B cell (primary cell): ENCODE results near the gene LRCH3. TPM values are rescaled to one million over a fixed set of nuclear protein-coding genes. Genes with fewer than 3 reads are reported as not detected.

Source experiments
- ATAC-seq: fragments of 200-7000 bp; cut with Tn5 transposase; one replicate; pipeline ENCODE4 v1.10.0; 2021; ENCODE audit warnings: low read depth, mild to moderate bottlenecking, moderate number of reproducible peaks, moderate library complexity
- CTCF ChIA-PET: fragments of 350-600 bp; sonication (Branson Sonifier 250); formaldehyde crosslinking; loops from one replicate; lab custom pipeline; 2021; ENCODE audit warnings: antibody characterized with exemption, inconsistent platforms; lab: Charles Lee
- POLR2A ChIA-PET: fragments of 350-600 bp; sonication (Branson Sonifier 250); formaldehyde crosslinking; loops from one replicate; lab custom pipeline; 2021; ENCODE audit warnings: antibody characterized with exemption; lab: Charles Lee
- DNase-seq: peaks from one replicate; pipeline ENCODE4 v3.0.0; 2013
- H2AFZ ChIP-seq: 2 replicates; pipeline ENCODE4 v1.6.1; 2012; ENCODE audit warnings: mild to moderate bottlenecking, low read depth, low read length; ENCODE audit not compliant: insufficient read depth, poor library complexity, severe bottlenecking
- H3K27ac ChIP-seq, 2 donors: 1 replicate in 1 of 2; 2 replicates in 1 of 2; pipeline ENCODE4 v1.5.1; 2012 to 2013; ENCODE audit warnings: low read length in 2 of 2, mild to moderate bottlenecking in 2 of 2, moderate library complexity in 1 of 2
- H3K27me3 ChIP-seq, 4 experiments: fragments of 200-600 bp in 1 of 4; sonication (generic) in 1 of 4; replicated peaks in 1 of 4; 1 replicate in 2 of 4; 2 replicates in 2 of 4; pipeline versions ENCODE4 v1.6.1 to v1.7.0; 2013 to 2016; ENCODE audit warnings: low read length in 3 of 4, mild to moderate bottlenecking in 2 of 4, mixed read lengths in 1 of 4, moderate library complexity in 1 of 4; ENCODE audit not compliant: insufficient read depth in 4 of 4, control insufficient read depth in 3 of 4; ENCODE audit errors: control extremely low read depth in 1 of 4
- H3K36me3 ChIP-seq, 2 experiments: replicated peaks in 1 of 2; 1 replicate in 1 of 2; 2 replicates in 1 of 2; pipeline versions ENCODE4 v1.6.1 to v1.7.1; 2013; ENCODE audit warnings: low read length in 1 of 2; ENCODE audit not compliant: insufficient read depth in 2 of 2, control insufficient read depth in 1 of 2; ENCODE audit errors: control extremely low read depth in 1 of 2, extremely low read depth in 1 of 2
- H3K4me1 ChIP-seq, 2 donors: fragments of 200-600 bp in 1 of 2; sonication (generic) in 1 of 2; 1 replicate in 1 of 2; 2 replicates in 1 of 2; pipeline versions ENCODE4 v1.5.1 to v1.6.1; 2013 to 2017; ENCODE audit warnings: low read length in 2 of 2; ENCODE audit not compliant: control insufficient read depth in 2 of 2, insufficient read depth in 2 of 2
- H3K4me2 ChIP-seq: replicated peaks from 2 replicates; pipeline ENCODE3; 2012; ENCODE audit warnings: mild to moderate bottlenecking, low read depth, low read length; ENCODE audit not compliant: poor library complexity, severe bottlenecking
- H3K4me3 ChIP-seq, 5 experiments: fragments of 200-600 bp in 1 of 5; sonication (generic) in 1 of 5; 1 replicate in 3 of 5; 2 replicates in 2 of 5; pipeline versions ENCODE4 v1.5.1 to v1.7.0; 2011 to 2016; ENCODE audit warnings: low read length in 4 of 5, mild to moderate bottlenecking in 4 of 5, low read depth in 2 of 5, control low read depth in 1 of 5, moderate library complexity in 1 of 5; ENCODE audit not compliant: insufficient read depth in 1 of 5; ENCODE audit errors: control extremely low read depth in 1 of 5, extremely low read depth in 1 of 5
- H3K79me2 ChIP-seq: fragments of 200-600 bp; sonication (generic); one replicate; pipeline ENCODE4 v1.6.0; 2016; ENCODE audit warnings: low read length; ENCODE audit not compliant: control insufficient read depth, insufficient read depth
- H3K9ac ChIP-seq: fragments of 200-600 bp; sonication (generic); 2 replicates; pipeline ENCODE4 v1.6.1; 2017; ENCODE audit warnings: mild to moderate bottlenecking, low read length, moderate library complexity
- H3K9me3 ChIP-seq, 3 donors: one replicate each; pipeline versions ENCODE4 v1.6.1 to v1.7.1; 2013; ENCODE audit warnings: low read length in 2 of 3; ENCODE audit not compliant: control insufficient read depth in 2 of 3, insufficient read depth in 1 of 3; ENCODE audit errors: control extremely low read depth in 1 of 3
- H4K20me1 ChIP-seq: 2 replicates; pipeline ENCODE4 v1.6.0; 2012; ENCODE audit warnings: mild to moderate bottlenecking, low read length; ENCODE audit not compliant: insufficient read depth, control insufficient read depth, poor library complexity, severe bottlenecking
- H3K27ac Mint-ChIP-seq: one replicate; pipeline ENCODE4 v1.8.0; 2021; ENCODE audit warnings: mixed read lengths
- H3K27me3 Mint-ChIP-seq: one replicate; pipeline ENCODE4 v1.8.0; 2021; ENCODE audit warnings: mixed read lengths
- H3K4me1 Mint-ChIP-seq: one replicate; pipeline ENCODE4 v1.8.0; 2021; ENCODE audit warnings: mixed read lengths
- H3K4me3 Mint-ChIP-seq: one replicate; pipeline ENCODE4 v1.8.0; 2021; ENCODE audit warnings: mixed read lengths
- H3K9me3 Mint-ChIP-seq: one replicate; pipeline ENCODE4 v1.8.0; 2022; ENCODE audit warnings: mixed read lengths; ENCODE audit not compliant: insufficient read depth
- CTCF ChIP-seq: fragments of 200-600 bp; IDR thresholded peaks from one replicate; pipeline ENCODE4 v1.8.0; 2022; ENCODE audit warnings: antibody characterized with exemption, mild to moderate bottlenecking
- EZH2 ChIP-seq: IDR thresholded peaks from 2 replicates; pipeline ENCODE4 v1.6.1; 2012; ENCODE audit warnings: borderline replicate concordance, low read depth, mild to moderate bottlenecking, moderate library complexity, low read length; ENCODE audit not compliant: insufficient read depth, poor library complexity, severe bottlenecking
- WGBS: methylation state at CpG from one replicate; pipeline ENCODE4 v1.1.5; 2013; ENCODE audit warnings: missing lambda C conversion rate; ENCODE audit not compliant: insufficient coverage; 5-methylcytosine and 5-hydroxymethylcytosine counted together
- intact Hi-C: fragments of 100-400 bp; cut with micrococcal nuclease; formaldehyde crosslinking; loops from one replicate; pipeline ENCODE4 v1.10.0; 2022
- polyA plus RNA-seq: library from polyadenylated mRNA; depleted of rRNA; stranded (reverse); fragments of >200 nt; gene quantifications from 2 replicates; pipeline ENCODE4 v1.2.3, GENCODE V29; 2012
- total RNA-seq, 2 donors: library from RNA; stranded (reverse); fragments of 120-200 nt in 1 of 2; gene quantifications; 1 replicate in 1 of 2; 2 replicates in 1 of 2; pipeline versions ENCODE4 v1.2.3 to v1.2.4, GENCODE V29; 2013 to 2022

Gene LRCH3
- total and polyA plus RNA-seq, 2 donors (not counting 1 experiment from before 2014, with no cell fraction given): 30.1 to 136 TPM

GRCh38 chr3:197908957-197909701 is 118.1 kb downstream of the LRCH3 start:
- DNase-seq (no peak), ATAC-seq (no peak)
- 89% methylated on average over 3 of the region's 4 CpGs for WGBS
- Mint-ChIP-seq H3K9me3 (no peaks in the 10 kb centered on the region), H3K4me3 (no peak overlapping the region), H3K27ac (no peak overlapping the region), H3K4me1 (peaks cover 8% of the 10 kb centered on the region), H3K27me3 (no peaks in the 10 kb centered on the region)
- no peak for TF ChIP-seq EZH2
- no peak for TF ChIP-seq CTCF
- ChIA-PET CTCF (no interaction called here), POLR2A (no interaction called here)
- H3K4me3 ChIP-seq: no peak overlapping the region
- no peaks in the 10 kb centered on the region for H3K36me3 ChIP-seq
- intact Hi-C loops: loop anchor here (10.0 kb wide), 1 partner anchor 176 kb away; no protein-coding TSS in a partner anchor
- no peaks in the 10 kb centered on the region for H3K79me2 ChIP-seq
- no peaks in the 10 kb centered on the region for H3K27me3 ChIP-seq
- no peaks in the 10 kb centered on the region for H4K20me1 ChIP-seq
- H3K4me2 ChIP-seq: no peak overlapping the region
- H3K9me3 ChIP-seq: no peaks in the 10 kb centered on the region
- no peak overlapping the region for H3K9ac ChIP-seq
- no peak overlapping the region for H2AFZ ChIP-seq
- H3K27ac ChIP-seq: no peak overlapping the region
- peaks cover 0 to 7% of the 10 kb centered on the region in 2 donors for H3K4me1 ChIP-seq
